ENCODE measurements around the gene CCDC124.
"Not testable (repeated sequence)": the region's sequence is repeated elsewhere in the genome, so short reads cannot be mapped to it uniquely, and the experiment has no call there.

CCDC124 gene

GRCh38 chr19:17932485-17933338 lies at the start of gene CCDC124:
TSS of gene CCDC124 (plus strand) at chr19:17933015. CDS start at chr19:17936421, 3,406 bp downstream.
- peak within 1 kb of the TSS; percentile 92 for H3K27ac ChIP-seq (ENCODE audit: low read depth, low read length)
- H3K27me3 ChIP-seq (ENCODE audit: insufficient read depth, low read length) = no peaks in the 10 kb centered on the region
- no peaks in the 10 kb centered on the region for H3K4me1 ChIP-seq (ENCODE audit: control insufficient read depth, insufficient read depth, low read length, unreplicated experiment)
- H3K79me2 ChIP-seq (ENCODE audit: control insufficient read depth, insufficient read depth, low read length, unreplicated experiment) = peaks cover 8% of the 10 kb centered on the region
- H3K36me3 ChIP-seq (ENCODE audit: insufficient read depth, low read length) = no peaks in the 10 kb centered on the region
- H2AFZ ChIP-seq (ENCODE audit: low read length, unreplicated experiment) = peak within 1 kb of the TSS; percentile 90
- H3K4me3 ChIP-seq (ENCODE audit: low read depth, low read length) = peak within 1 kb of the TSS; percentile 99

GRCh38 chr19:17883627-17884410 lies 49.0 kb upstream of the CCDC124 start:
- Histone ChIP-seq H3K4me3 (ENCODE audit: low read depth, low read length) (no peak overlapping the region), H3K79me2 (ENCODE audit: control insufficient read depth, insufficient read depth, low read length, unreplicated experiment) (no peaks in the 10 kb centered on the region), H3K4me1 (ENCODE audit: control insufficient read depth, insufficient read depth, low read length, unreplicated experiment) (no peaks in the 10 kb centered on the region), H2AFZ (ENCODE audit: low read length, unreplicated experiment) (no peak overlapping the region), H3K27me3 (ENCODE audit: insufficient read depth, low read length) (no peaks in the 10 kb centered on the region), H3K27ac (ENCODE audit: low read depth, low read length) (no peak overlapping the region), H3K36me3 (ENCODE audit: insufficient read depth, low read length) (no peaks in the 10 kb centered on the region)

GRCh38 chr19:17886515-17886914 lies 46.3 kb upstream of the CCDC124 start:
- Histone ChIP-seq H3K36me3 (ENCODE audit: insufficient read depth, low read length) (no peaks in the 10 kb centered on the region), H3K4me3 (ENCODE audit: low read depth, low read length) (no peak overlapping the region), H2AFZ (ENCODE audit: low read length, unreplicated experiment) (no peak overlapping the region), H3K27ac (ENCODE audit: low read depth, low read length) (no peak overlapping the region), H3K27me3 (ENCODE audit: insufficient read depth, low read length) (peaks cover 8% of the 10 kb centered on the region; the same call in 1 of the 2 replicates), H3K4me1 (ENCODE audit: control insufficient read depth, insufficient read depth, low read length, unreplicated experiment) (no peaks in the 10 kb centered on the region), H3K79me2 (ENCODE audit: control insufficient read depth, insufficient read depth, low read length, unreplicated experiment) (no peaks in the 10 kb centered on the region)

GRCh38 chr19:17887221-17887620 lies 45.6 kb upstream of the CCDC124 start:
- H3K4me1 ChIP-seq (ENCODE audit: control insufficient read depth, insufficient read depth, low read length, unreplicated experiment); H3K79me2 ChIP-seq (ENCODE audit: control insufficient read depth, insufficient read depth, low read length, unreplicated experiment); H3K27ac ChIP-seq (ENCODE audit: low read depth, low read length); H3K36me3 ChIP-seq (ENCODE audit: insufficient read depth, low read length); H3K4me3 ChIP-seq (ENCODE audit: low read depth, low read length); H2AFZ ChIP-seq (ENCODE audit: low read length, unreplicated experiment): not testable (repeated sequence)
- H3K27me3 ChIP-seq (ENCODE audit: insufficient read depth, low read length) = peaks cover 11% of the 10 kb centered on the region; the same call in 1 of the 2 replicates

- Histone ChIP-seq H3K36me3 (ENCODE audit: insufficient read depth, low read length) (no peaks in the 10 kb centered on the region), H3K4me3 (ENCODE audit: low read depth, low read length) (no peak overlapping the region), H3K79me2 (ENCODE audit: control insufficient read depth, insufficient read depth, low read length, unreplicated experiment) (no peaks in the 10 kb centered on the region), H3K27me3 (ENCODE audit: insufficient read depth, low read length) (peaks cover 11% of the 10 kb centered on the region; the same call in 1 of the 2 replicates), H2AFZ (ENCODE audit: low read length, unreplicated experiment) (no peak overlapping the region), H3K27ac (ENCODE audit: low read depth, low read length) (no peak overlapping the region), H3K4me1 (ENCODE audit: control insufficient read depth, insufficient read depth, low read length, unreplicated experiment) (no peaks in the 10 kb centered on the region)
Observed at GRCh38 chr19:17888260-17888659, 44.6 kb upstream of the CCDC124 start.

- Histone ChIP-seq H3K36me3 (ENCODE audit: insufficient read depth, low read length) (no peaks in the 10 kb centered on the region), H2AFZ (ENCODE audit: low read length, unreplicated experiment) (no peak overlapping the region), H3K27ac (ENCODE audit: low read depth, low read length) (no peak overlapping the region), H3K4me3 (ENCODE audit: low read depth, low read length) (no peak overlapping the region), H3K4me1 (ENCODE audit: control insufficient read depth, insufficient read depth, low read length, unreplicated experiment) (no peaks in the 10 kb centered on the region), H3K79me2 (ENCODE audit: control insufficient read depth, insufficient read depth, low read length, unreplicated experiment) (no peaks in the 10 kb centered on the region), H3K27me3 (ENCODE audit: insufficient read depth, low read length) (peaks cover 13% of the 10 kb centered on the region)
Observed at GRCh38 chr19:17889609-17890214, 43.1 kb upstream of the CCDC124 start.

GRCh38 chr19:17893766-17894165 lies 39.0 kb upstream of the CCDC124 start:
- Histone ChIP-seq H3K27me3 (ENCODE audit: insufficient read depth, low read length) (peaks cover 15% of the 10 kb centered on the region), H3K4me3 (ENCODE audit: low read depth, low read length) (no peak overlapping the region), H3K4me1 (ENCODE audit: control insufficient read depth, insufficient read depth, low read length, unreplicated experiment) (no peaks in the 10 kb centered on the region)

GRCh38 chr19:17902701-17903100 lies 30.1 kb upstream of the CCDC124 start:
- H3K79me2 ChIP-seq (ENCODE audit: control insufficient read depth, insufficient read depth, low read length, unreplicated experiment) = no peaks in the 10 kb centered on the region
- peaks cover 11% of the 10 kb centered on the region; the same call in 1 of the 2 replicates for H3K27me3 ChIP-seq (ENCODE audit: insufficient read depth, low read length)
- H2AFZ ChIP-seq (ENCODE audit: low read length, unreplicated experiment) = no peak overlapping the region
- no peaks in the 10 kb centered on the region for H3K4me1 ChIP-seq (ENCODE audit: control insufficient read depth, insufficient read depth, low read length, unreplicated experiment)
- H3K4me3 ChIP-seq (ENCODE audit: low read depth, low read length) = no peak overlapping the region
- H3K36me3 ChIP-seq (ENCODE audit: insufficient read depth, low read length) = no peaks in the 10 kb centered on the region
- no peak overlapping the region for H3K27ac ChIP-seq (ENCODE audit: low read depth, low read length)

More at GRCh38 chr19:17893766-17894165, 39.0 kb upstream of the CCDC124 start:
- Histone ChIP-seq H3K27ac (ENCODE audit: low read depth, low read length) (no peak overlapping the region), H3K79me2 (ENCODE audit: control insufficient read depth, insufficient read depth, low read length, unreplicated experiment) (no peaks in the 10 kb centered on the region), H3K36me3 (ENCODE audit: insufficient read depth, low read length) (no peaks in the 10 kb centered on the region), H2AFZ (ENCODE audit: low read length, unreplicated experiment) (no peak overlapping the region)

GRCh38 chr19:17908244-17908643 lies 24.6 kb upstream of the CCDC124 start:
- H3K79me2 ChIP-seq (ENCODE audit: control insufficient read depth, insufficient read depth, low read length, unreplicated experiment) = no peaks in the 10 kb centered on the region
- H3K27me3 ChIP-seq (ENCODE audit: insufficient read depth, low read length) = no peaks in the 10 kb centered on the region
- no peak overlapping the region for H2AFZ ChIP-seq (ENCODE audit: low read length, unreplicated experiment)
- H3K36me3 ChIP-seq (ENCODE audit: insufficient read depth, low read length) = no peaks in the 10 kb centered on the region
- no peak overlapping the region for H3K27ac ChIP-seq (ENCODE audit: low read depth, low read length)
- H3K4me3 ChIP-seq (ENCODE audit: low read depth, low read length) = no peak overlapping the region
- H3K4me1 ChIP-seq (ENCODE audit: control insufficient read depth, insufficient read depth, low read length, unreplicated experiment) = no peaks in the 10 kb centered on the region

GRCh38 chr19:17909003-17909732 lies 23.6 kb upstream of the CCDC124 start:
- Histone ChIP-seq H3K4me3 (ENCODE audit: low read depth, low read length) (no peak overlapping the region), H3K27ac (ENCODE audit: low read depth, low read length) (no peak overlapping the region), H2AFZ (ENCODE audit: low read length, unreplicated experiment) (no peak overlapping the region), H3K27me3 (ENCODE audit: insufficient read depth, low read length) (no peaks in the 10 kb centered on the region), H3K36me3 (ENCODE audit: insufficient read depth, low read length) (no peaks in the 10 kb centered on the region), H3K79me2 (ENCODE audit: control insufficient read depth, insufficient read depth, low read length, unreplicated experiment) (no peaks in the 10 kb centered on the region), H3K4me1 (ENCODE audit: control insufficient read depth, insufficient read depth, low read length, unreplicated experiment) (no peaks in the 10 kb centered on the region)

Measured in ACC112 (cell line).